Measurements from ENCODE around the gene GLRX.
"Not testable (repeated sequence)": the region's sequence is repeated elsewhere in the genome, so short reads cannot be mapped to it uniquely, and the experiment has no call there.

Gene GLRX

DNA sequence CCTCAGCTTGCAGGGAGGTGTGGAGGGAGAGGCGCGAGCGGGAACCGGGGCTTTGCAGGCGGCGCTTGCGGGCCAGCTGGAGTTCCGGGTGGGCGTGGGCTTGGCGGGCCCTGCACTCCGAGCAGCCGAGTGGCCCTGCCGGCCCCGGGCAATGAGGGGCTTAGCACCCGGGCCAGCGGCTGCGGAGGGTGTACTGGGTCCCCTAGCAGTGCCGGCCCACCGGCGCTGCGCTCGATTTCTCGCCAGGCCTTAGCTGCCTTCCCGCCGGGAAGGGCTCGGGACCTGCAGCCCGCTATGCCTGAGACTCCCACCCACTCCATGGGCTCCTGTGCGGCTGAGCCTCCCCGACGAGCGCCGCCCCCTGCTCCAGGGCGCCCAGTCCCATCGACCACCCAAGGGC is 28.6 kb upstream of the GLRX start:
- DNase-seq: not testable (repeated sequence)

- DNase-seq: no peak
Measured at GRCh38 chr5:95850391-95850894, 27.9 kb upstream of the GLRX start.

DNA sequence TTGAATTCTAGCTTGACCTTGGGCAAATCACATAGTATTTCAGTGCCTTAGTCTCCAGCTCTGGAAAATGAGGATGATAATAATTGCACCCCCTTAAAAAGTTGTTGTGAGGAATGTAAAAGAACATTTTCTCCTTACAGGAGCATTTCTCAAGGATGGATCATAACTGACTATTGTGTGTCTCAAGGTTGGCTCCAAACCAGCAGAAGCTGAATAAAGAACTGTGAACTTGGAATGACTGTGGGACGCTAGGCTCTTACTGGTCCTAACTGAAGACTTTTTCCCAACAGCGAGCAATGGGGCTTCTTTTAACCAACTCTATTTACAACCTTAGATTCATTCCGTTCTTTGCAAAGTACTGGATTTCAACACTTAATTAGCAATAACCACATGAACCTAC is 26.2 kb upstream of the GLRX start:
- DNase-seq: no peak

GRCh38 chr5:95847261-95847592 is 24.7 kb upstream of the GLRX start:
- DNase-seq: no peak

- DNase-seq: peak; percentile 72
Measured at GRCh38 chr5:95846554-95847260, 24.2 kb upstream of the GLRX start.

- DNase-seq: no peak
Measured at GRCh38 chr5:95845391-95845790, 22.9 kb upstream of the GLRX start.

DNA sequence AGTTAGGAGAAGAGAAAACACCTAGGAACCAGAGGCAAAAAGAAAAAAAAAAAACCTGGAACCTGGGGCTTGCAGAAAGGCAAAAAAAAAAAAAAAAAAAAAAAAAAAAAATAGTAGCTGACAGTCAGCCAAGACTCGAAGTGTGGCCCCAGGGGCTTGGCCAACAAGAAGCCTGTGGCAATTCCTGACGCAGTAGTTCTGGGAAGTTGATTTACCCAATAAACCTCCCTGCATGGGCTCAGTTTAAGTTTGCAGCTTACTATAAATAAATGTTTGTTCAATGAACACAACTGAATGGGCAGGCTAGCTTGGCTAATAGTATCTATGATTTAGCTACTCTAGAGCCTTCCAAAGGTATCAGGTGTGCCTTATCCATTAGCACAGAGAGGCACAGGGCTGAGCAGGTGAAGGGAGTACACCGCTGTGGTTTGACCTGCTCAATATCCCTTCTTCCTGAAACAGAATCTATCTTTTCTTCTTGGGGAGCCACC is 21.3 kb upstream of the GLRX start:
- no peak for DNase-seq

GRCh38 chr5:95842854-95843544 is 20.5 kb upstream of the GLRX start:
- peak; percentile 79 for DNase-seq

- DNase-seq: no peak
Measured at GRCh38 chr5:95841914-95842812, 19.6 kb upstream of the GLRX start.

- DNase-seq: no peak
Measured at GRCh38 chr5:95840956-95841705, 18.6 kb upstream of the GLRX start.

DNA sequence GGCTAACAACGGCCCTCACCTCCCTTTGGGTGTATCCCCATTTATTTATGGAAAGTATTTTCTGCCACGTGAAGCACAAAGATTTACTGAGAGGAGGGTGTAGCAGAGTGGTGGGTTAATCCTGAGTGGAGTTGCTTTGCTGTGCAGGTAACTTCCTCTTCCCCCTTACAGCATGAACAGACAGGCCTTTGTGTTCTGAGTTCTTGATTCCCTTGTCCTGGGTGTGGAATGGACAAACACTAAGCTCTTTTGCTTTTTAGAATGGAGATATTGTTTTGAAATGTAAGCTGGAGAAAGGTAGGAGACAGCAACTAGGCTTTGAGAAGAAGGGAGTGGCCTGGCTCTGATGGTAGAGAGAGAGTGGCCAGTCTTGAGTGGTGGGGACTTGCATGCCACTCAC is 17.1 kb upstream of the GLRX start:
- DNase-seq: no peak

- DNase-seq: no peak
Measured at GRCh38 chr5:95838556-95838955, 16.0 kb upstream of the GLRX start.

GRCh38 chr5:95838001-95838520 is 15.5 kb upstream of the GLRX start:
- DNase-seq: no peak

DNA sequence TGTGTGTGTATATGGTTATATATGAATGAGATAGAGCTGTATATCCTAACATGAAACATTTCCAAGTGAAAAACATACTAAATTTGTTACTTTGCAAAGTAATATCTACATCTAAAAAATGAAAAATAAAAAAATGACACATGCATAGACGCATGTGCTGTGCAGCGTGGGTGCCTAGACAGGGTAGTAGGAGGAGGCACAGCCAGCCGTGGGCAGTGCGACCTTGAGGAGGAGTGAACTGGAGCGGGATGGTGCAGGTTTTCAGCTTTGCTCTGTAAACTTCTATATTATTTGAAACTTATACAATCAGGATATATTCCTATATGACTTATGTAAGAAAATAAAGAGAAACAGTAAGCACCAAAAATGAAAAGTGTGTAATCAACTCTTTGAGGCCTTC is 15.0 kb upstream of the GLRX start:
- no peak for DNase-seq

DNA sequence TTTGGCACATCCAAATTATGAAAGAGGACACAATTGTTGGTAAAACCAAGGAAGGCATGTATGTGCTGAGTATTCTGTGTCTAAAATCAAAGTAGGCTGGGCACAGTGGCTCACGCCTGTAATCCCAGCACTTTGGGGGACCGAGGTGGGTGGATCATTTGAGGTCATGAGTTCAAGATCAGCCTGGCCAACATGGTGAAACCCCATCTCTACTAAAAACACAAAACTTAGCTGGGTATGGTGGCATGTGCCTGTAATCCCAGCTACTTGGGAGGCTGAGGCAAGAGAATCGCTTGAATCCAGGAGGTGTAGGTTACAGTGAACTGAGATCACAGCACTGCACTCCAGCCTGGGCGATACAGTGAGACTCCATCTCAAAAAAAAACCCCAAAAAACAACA is 14.4 kb upstream of the GLRX start:
- not testable (repeated sequence) for DNase-seq

DNA sequence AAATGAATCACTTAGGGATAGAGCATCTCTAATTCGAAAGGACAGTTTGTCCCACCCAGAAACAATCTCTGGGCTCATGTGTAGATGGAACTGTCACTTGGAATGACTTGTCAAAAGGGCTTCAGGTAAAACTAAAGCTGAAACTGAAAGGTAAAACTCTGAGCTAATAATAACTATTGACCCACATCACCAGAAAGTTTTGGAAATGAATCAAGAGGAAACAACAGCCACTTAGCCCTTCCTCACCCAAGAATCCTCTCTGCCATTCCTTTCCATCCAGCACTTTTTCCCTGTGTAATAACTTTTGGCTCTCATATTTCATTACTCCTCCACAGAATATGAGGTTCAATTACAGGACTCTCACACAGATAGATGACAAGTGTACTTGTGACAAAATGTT is 14.0 kb upstream of the GLRX start:
- DNase-seq: no peak

GRCh38 chr5:95835682-95836385 is 13.3 kb upstream of the GLRX start:
- DNase-seq: no peak

GRCh38 chr5:95832664-95833063 is 10.1 kb upstream of the GLRX start:
- DNase-seq: no peak

DNA sequence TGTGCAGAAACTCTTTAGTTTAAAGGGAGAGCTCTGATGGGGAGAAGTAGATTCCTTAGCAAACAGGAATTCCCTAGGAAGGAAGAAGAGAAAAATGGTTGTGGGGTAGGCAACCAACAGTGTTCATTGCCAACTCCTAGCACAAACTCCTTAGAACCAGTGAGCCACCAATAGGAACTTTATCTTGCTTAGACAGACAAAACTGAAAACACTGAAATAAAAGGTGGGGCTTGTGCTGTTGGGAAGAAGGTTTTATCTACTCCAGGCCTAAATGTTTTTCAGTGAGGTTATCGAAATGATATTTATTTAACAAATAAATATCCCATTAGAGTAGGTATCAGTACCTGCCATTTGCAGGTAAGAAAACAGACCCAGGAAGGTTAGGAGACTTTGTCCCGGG is 7.7 kb upstream of the GLRX start:
- no peak for DNase-seq

- DNase-seq: no peak
Measured at GRCh38 chr5:95827892-95828246, 5.3 kb upstream of the GLRX start.

DNA sequence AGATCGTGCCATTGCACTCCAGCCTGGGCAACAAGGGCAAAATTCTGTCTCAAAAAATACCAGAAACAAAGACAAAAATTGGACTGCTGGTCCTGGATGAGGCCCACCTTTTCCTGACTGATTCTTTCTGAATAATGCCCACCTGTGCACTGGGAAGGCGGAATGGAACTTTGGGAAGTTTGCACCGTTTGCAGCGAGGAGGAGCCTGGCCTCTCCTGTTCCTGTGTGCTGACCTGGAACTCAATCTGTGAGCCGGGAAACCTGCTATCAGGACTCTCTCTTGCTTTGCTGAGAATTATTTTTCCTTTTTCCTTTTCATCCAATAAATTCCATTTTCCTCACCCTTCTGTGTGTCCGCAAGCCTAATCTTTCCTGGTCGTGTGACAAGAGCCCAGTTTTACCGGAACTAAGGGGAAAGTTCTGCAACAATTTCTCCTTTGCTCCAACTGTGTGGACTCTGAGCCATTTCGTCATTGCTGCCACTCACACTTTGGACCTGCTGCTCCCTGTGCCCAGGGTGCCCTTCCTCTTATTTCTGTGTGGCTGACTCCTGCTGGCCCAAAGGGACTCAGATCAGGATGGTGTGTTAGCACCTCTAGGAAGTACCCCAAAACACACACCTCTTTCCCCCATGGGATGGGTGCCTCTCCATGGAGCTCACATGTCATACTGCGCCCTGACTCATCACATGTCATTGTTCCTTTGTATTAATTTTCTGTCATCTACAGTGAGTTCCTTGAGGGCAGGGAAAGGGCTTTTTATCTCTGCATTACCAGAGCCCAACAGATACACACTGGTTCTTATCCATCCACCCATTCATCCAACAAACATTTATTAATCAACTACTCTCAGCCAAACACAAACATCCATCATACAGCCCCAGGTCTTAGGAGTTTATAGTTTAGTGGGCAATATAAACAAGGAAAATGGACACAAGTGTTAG is 4.7 kb upstream of the GLRX start:
- DNase-seq: no peak
